ENCODE data around the gene DERA.

DERA gene

DNA sequence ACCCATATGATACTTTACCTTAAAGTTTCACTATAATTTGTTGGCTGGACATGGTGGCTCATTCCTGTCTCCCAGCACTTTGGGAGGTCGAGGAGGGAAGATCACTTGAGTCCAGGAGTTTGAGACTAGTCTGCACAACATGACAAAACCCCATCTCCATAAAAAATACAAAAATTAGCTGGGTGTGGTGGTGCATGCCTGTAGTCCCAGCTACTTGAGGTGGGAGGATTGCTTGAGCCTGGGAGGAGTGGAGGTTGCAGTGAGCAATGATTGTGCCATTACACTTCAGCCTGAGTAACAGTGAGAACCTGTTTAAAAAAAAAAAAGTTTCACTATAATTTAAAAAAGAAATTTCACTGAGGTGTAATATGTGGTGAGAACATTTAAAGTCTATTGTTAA is 21.2 kb downstream of the DERA start:
- no peak for TF ChIP-seq EZH2phosphoT487 (conservative IDR thresholded peaks at IDR 0.05; ENCODE audit: low read length)
- TF ChIP-seq, protein P1, sequence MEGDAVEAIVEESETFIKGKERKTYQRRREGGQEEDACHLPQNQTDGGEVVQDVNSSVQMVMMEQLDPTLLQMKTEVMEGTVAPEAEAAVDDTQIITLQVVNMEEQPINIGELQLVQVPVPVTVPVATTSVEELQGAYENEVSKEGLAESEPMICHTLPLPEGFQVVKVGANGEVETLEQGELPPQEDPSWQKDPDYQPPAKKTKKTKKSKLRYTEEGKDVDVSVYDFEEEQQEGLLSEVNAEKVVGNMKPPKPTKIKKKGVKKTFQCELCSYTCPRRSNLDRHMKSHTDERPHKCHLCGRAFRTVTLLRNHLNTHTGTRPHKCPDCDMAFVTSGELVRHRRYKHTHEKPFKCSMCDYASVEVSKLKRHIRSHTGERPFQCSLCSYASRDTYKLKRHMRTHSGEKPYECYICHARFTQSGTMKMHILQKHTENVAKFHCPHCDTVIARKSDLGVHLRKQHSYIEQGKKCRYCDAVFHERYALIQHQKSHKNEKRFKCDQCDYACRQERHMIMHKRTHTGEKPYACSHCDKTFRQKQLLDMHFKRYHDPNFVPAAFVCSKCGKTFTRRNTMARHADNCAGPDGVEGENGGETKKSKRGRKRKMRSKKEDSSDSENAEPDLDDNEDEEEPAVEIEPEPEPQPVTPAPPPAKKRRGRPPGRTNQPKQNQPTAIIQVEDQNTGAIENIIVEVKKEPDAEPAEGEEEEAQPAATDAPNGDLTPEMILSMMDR (IDR thresholded peaks at IDR 0.05; ENCODE audit: insufficient read depth, low read length, poor library complexity, severe bottlenecking) = no peak
- Histone ChIP-seq H3K27ac (ENCODE audit: low read depth, low read length) (no peak overlapping the region), H4K20me1 (ENCODE audit: low read depth, low read length) (no peaks in the 10 kb centered on the region), H2AFZ (ENCODE audit: low read depth, low read length, severe bottlenecking) (no peak overlapping the region), H3F3A (ENCODE audit: insufficient read depth) (no peaks in the 10 kb centered on the region), H3K36me3 (ENCODE audit: low read length) (no peaks in the 10 kb centered on the region), H3K27me3 (ENCODE audit: low read length) (no peaks in the 10 kb centered on the region), H3K9ac (ENCODE audit: low read length) (no peak overlapping the region), H3K4me2 (ENCODE audit: low read depth, low read length, poor library complexity, severe bottlenecking) (no peak overlapping the region), H3K9me3 (ENCODE audit: insufficient read depth, low read length) (no peaks in the 10 kb centered on the region), H3K4me3 (ENCODE audit: insufficient read depth, low read length, poor library complexity, severe bottlenecking) (no peak overlapping the region), H3K9me2 (replicated peaks; ENCODE audit: insufficient read depth, low read length) (no peaks in the 10 kb centered on the region), H3K79me2 (ENCODE audit: insufficient read depth, low read length) (no peaks in the 10 kb centered on the region)

DNA sequence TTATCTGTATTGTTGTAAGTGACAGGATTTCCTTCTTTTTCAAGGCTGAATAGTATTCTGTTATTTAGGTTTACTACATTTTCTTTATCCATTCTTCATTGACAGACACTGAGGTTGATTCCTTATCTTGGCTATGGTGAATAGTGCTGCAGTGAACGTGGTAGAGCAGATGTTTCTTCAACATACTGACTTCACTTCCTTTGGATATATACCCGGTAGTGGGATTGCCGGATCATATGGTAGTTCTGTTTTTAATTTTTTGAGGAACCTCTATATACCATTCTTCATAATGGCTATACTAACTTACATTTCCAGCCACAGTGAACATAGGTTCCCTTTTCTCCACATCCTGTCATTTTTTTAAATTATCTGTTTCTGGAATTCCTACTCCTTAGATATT is 21.8 kb downstream of the DERA start:
- no peaks in the 10 kb centered on the region for H3K9me2 ChIP-seq (replicated peaks; ENCODE audit: insufficient read depth, low read length)
- H3K9me3 ChIP-seq (ENCODE audit: insufficient read depth, low read length) = no peaks in the 10 kb centered on the region
- H3F3A ChIP-seq (ENCODE audit: insufficient read depth) = no peaks in the 10 kb centered on the region
- no peaks in the 10 kb centered on the region for H3K27me3 ChIP-seq (ENCODE audit: low read length)
- H2AFZ ChIP-seq (ENCODE audit: low read depth, low read length, severe bottlenecking) = no peak overlapping the region
- no peak overlapping the region for H3K4me3 ChIP-seq (ENCODE audit: insufficient read depth, low read length, poor library complexity, severe bottlenecking)
- no peaks in the 10 kb centered on the region for H3K79me2 ChIP-seq (ENCODE audit: insufficient read depth, low read length)
- H3K27ac ChIP-seq (ENCODE audit: low read depth, low read length) = no peak overlapping the region
- H3K36me3 ChIP-seq (ENCODE audit: low read length) = no peaks in the 10 kb centered on the region
- H3K4me2 ChIP-seq (ENCODE audit: low read depth, low read length, poor library complexity, severe bottlenecking) = no peak overlapping the region
- no peak overlapping the region for H3K9ac ChIP-seq (ENCODE audit: low read length)
- no peaks in the 10 kb centered on the region for H4K20me1 ChIP-seq (ENCODE audit: low read depth, low read length)
- TF ChIP-seq, protein P1 (IDR thresholded peaks at IDR 0.05; ENCODE audit: insufficient read depth, low read length, poor library complexity, severe bottlenecking) = no peak
- no peak for TF ChIP-seq EZH2phosphoT487 (conservative IDR thresholded peaks at IDR 0.05; ENCODE audit: low read length)

DNA sequence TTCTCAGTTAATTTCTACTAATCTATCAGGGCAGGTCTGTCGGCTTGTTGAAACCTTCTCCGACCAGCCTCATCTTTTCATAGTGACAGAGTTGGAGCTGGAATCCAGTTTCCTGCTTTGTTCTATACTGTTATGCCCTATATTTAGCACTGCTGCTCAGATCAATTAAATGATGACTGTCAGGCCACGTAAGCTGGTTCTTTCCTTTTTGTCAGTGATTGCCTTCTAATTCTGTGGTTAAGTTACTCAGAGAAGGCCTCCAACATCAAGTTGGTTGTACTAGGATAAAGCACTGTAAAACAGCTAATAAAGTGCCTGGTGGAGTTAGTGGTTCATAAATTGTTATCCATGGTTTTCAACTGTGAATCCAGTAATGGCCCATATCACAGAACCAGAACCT is 22.6 kb downstream of the DERA start:
- no peaks in the 10 kb centered on the region for H3K79me2 ChIP-seq (ENCODE audit: insufficient read depth, low read length)
- H3F3A ChIP-seq (ENCODE audit: insufficient read depth) = no peaks in the 10 kb centered on the region
- no peak overlapping the region for H3K9ac ChIP-seq (ENCODE audit: low read length)
- no peaks in the 10 kb centered on the region for H4K20me1 ChIP-seq (ENCODE audit: low read depth, low read length)
- no peaks in the 10 kb centered on the region for H3K9me2 ChIP-seq (replicated peaks; ENCODE audit: insufficient read depth, low read length)
- no peak overlapping the region for H3K4me2 ChIP-seq (ENCODE audit: low read depth, low read length, poor library complexity, severe bottlenecking)
- H2AFZ ChIP-seq (ENCODE audit: low read depth, low read length, severe bottlenecking) = no peak overlapping the region
- H3K9me3 ChIP-seq (ENCODE audit: insufficient read depth, low read length) = no peaks in the 10 kb centered on the region
- no peak overlapping the region for H3K27ac ChIP-seq (ENCODE audit: low read depth, low read length)
- H3K27me3 ChIP-seq (ENCODE audit: low read length) = no peaks in the 10 kb centered on the region
- H3K4me3 ChIP-seq (ENCODE audit: insufficient read depth, low read length, poor library complexity, severe bottlenecking) = no peak overlapping the region
- TF ChIP-seq, protein P1 (IDR thresholded peaks at IDR 0.05; ENCODE audit: insufficient read depth, low read length, poor library complexity, severe bottlenecking) = no peak
- TF ChIP-seq EZH2phosphoT487 (conservative IDR thresholded peaks at IDR 0.05; ENCODE audit: low read length) = no peak
- H3K36me3 ChIP-seq (ENCODE audit: low read length) = 0 out of 2 replicates have a peak, but pooled peaks cover 4% of the 10 kb centered on the region

All from SU-DHL-6 (cell line).